HPDE6-E6E7 (cell line): Measurements from ENCODE around the gene C5orf22.
"Not testable (repeated sequence)": the region's sequence is repeated elsewhere in the genome, so short reads cannot be mapped to it uniquely, and the experiment has no call there.

Experiments
- DNase-seq: peaks from one replicate; pipeline ENCODE4 v3.0.0; 2011; ENCODE audit warnings: missing footprints; ENCODE audit errors: extremely low spot score

Gene C5orf22

DNA sequence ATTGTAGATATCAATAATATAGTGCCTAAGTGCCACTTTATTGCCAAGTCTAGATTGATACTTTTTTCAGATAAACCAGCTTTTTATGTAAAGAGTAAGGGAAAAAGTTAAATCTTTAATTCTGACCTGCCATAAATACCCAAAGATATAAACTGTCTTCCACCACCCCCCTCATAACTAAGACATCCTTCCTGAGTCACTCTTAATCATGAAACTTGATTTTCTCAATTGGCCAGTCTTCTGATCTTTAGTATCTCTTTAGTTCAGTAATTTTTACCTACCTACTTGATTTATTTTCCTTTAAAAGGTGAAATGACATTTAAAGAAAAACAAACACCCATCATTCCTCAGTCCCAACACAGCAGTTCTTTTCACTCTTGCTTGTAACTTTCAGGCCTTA, 21.8 kb downstream of the C5orf22 start:
- no peak for DNase-seq

DNA sequence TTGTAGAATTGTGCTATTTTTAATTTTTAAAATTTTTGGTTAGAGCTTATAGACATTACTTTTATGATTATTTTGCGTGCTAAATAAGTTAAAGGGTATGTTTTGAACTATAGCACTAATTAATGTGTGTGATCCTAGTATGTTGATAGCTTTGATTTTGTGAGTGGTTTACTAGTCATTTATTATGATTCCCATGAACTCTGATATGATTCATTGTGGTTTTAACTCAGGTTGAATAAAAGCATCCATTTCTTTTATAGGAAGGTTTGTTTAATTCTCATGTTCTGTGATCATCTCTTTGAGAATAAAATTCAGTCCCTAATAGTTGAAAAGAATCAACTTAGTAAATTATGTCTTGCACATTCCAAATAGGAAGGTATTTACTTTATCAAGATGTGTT, 22.5 kb downstream of the C5orf22 start:
- no peak for DNase-seq

DNA sequence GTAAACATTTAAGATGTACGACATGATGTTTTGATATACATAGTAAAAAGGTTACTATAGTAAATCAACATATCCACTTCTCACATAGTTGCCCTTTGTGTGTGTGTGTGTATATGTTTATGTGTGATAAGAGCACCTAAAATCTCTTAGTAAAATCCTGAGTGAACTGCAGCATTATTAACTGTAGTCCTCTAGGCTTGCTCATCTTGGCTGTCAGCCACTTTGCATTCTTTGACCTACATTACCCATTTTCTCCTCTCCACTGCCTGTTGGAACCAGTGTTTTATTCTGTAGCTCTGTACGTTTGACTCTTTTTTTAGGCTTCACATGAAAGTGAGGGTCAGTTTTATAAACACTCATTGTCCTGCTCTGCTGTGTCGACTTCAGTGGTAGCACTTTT, 24.4 kb downstream of the C5orf22 start:
- no peak for DNase-seq

DNA sequence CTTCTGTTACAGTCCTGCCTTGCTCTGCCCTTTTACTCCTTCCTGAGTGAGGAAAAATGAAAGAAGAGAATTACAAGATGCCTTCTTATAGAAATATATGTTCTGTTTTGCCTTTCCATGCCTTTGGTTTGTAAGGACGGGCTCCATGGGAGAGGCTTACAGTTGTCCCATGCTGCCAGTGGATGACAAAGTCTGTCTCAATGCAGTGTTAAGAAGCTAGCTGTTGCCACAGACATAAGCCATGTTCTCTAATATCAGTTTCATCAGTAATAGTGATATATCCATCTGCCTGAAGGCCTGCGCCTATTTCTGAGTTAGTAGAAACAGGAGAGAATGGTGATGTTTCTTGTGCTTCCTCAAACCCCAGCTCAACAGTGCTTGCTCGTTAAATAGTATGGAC, 27.8 kb downstream of the C5orf22 start:
- DNase-seq = no peak

DNA sequence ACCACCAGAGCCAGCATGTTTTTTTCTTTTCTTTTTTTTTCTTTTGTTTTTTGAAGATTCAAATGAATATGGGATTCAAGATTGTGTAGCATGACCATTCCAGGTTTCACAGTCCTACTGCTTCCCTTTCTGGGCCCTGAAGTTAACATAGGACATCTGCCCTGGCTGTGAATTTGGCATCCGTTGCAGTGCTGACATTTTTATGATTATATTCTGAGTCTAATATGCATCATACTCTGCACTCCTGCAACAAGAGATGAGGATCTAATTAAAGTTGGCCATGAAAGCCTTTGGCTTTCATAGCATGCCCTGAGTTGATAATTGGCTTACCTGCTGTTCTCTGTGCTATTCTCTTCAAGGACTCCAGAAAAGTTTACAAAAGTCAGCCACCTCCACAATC, 29.8 kb downstream of the C5orf22 start:
- no peak for DNase-seq

- no peak for DNase-seq
These were observed 31.1 kb downstream of the C5orf22 start for GRCh38 chr5:31563216-31563615.

DNA sequence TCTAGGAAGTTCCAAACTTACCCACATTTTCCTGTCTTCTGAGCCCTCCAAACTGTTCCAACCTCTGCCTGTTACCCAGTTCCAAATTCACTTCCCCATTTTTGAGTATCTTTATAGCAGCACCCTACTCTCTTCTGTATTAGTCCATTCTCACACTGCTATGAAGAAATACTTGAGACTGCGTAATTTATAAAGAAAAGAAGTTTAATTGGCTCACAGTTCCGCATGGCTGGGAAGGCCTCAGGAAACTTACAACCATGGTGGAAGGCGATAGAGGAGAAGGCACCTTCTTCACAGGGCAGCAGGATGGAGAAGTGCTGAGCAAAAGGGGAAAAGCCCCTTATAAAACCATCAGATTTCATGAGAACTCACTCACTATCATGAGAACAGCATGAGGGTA, 34.3 kb downstream of the C5orf22 start:
- DNase-seq = not testable (repeated sequence)

DNA sequence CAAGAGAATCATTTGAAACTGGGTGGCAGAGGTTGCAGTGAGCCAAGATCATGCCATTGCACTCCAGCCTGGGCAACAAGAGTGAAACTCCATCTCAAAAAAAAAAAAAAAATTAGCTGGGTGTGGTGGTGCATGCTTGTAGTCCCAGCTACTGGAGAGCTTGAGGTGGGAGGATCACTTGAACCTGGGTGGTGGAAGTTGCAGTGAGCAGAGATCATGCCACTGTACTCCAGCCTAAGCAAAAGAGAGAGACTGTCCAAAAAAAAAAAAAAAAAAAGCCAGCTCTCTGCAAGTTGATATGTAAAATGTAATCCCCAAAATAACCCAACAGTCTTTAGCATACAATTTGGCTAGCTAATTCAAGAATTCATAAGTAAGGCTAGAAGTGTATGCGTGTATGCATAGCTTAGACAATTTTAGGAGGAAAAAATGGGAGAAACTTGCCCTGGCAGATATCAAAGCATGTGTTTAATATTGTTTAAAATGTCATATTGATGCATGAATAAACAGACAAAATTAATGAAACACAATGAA, 36.3 kb downstream of the C5orf22 start:
- no peak for DNase-seq

DNA sequence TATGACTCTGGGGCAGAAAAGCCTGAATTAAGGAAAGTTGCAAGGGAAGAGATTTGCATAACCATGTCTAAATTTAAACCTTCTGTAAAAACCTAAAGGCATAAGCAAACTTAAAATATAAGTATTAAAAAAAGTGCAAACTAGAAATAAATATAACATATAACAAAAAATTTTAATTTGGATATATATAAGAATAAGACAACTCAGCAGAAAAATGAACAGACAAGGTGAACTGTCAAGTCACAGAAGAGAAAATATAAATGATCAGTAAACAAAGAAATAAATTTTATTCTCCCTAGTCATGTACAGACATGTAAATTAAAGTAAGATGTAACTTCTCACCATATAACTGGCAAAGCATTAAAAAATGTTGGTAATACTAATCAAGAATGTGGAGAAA, 37.0 kb downstream of the C5orf22 start:
- DNase-seq = no peak

- DNase-seq = no peak
These were observed 41.5 kb downstream of the C5orf22 start for GRCh38 chr5:31573494-31574142.

DNA sequence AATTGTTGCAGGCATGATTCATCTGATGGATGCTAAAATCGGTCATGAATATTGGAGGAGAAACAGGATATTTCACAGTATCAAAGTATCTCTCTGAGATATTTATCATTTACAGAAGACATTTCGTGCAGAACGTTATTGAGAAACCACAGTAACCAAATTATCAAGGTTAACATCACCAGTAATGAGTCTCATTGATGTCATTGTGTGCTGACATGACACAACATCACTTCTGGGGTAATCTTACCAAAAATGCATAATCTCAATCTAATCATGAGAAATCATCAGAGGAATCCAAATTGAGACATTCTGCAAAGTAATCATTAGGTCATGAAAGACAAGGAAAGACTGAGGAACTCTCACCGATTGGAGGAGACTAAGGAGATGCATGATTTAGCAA, 42.7 kb downstream of the C5orf22 start:
- DNase-seq = no peak

- DNase-seq = no peak
These were observed 45.3 kb downstream of the C5orf22 start for GRCh38 chr5:31577438-31577837.

GRCh38 chr5:31579558-31579957, 47.5 kb downstream of the C5orf22 start:
- DNase-seq = no peak

GRCh38 chr5:31581498-31582099, 49.5 kb downstream of the C5orf22 start:
- DNase-seq = no peak

DNA sequence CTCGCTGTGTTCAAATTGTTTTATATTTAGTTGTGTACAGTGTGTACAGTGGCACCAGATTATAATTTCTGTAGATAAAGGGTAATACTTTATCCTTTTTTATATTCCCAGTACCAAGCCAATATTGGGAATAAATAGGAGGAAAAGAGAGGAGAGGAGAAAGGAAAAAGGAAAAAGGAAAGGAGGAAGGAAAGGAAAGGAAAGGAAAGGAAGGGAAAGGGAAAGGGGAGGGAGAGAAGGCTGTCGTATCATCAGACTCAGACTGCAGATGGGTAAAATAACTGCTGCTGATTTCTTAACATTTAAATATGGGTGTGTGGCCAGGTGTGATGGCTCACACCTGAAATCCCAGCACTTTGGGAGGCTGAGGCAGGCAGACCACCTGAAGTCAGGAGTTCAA, 51.0 kb downstream of the C5orf22 start:
- no peak for DNase-seq

GRCh38 chr5:31585166-31585894, 53.2 kb downstream of the C5orf22 start:
- no peak for DNase-seq

DNA sequence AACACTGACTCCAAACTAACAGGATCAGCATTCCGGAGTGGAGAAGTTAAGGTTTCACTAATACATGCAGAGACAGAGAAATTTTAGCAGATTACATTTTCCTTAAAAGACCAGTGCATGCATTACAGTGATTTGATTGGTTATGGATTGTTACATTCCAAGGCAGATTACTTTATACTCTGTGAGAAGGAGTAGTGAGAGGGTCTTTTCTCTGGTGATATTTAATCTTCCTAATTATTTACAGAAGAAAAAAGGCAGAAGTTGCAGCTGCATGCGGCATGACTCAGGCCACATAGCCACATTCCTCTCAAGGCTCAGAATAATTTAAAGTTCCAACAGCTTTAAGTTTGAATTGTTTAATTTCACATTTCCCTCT, 53.8 kb downstream of the C5orf22 start:
- DNase-seq = no peak

- DNase-seq = no peak
These were observed 55.4 kb downstream of the C5orf22 start for GRCh38 chr5:31587546-31587945.

- no peak for DNase-seq
These were observed 61.6 kb downstream of the C5orf22 start for GRCh38 chr5:31593665-31594064.

DNA sequence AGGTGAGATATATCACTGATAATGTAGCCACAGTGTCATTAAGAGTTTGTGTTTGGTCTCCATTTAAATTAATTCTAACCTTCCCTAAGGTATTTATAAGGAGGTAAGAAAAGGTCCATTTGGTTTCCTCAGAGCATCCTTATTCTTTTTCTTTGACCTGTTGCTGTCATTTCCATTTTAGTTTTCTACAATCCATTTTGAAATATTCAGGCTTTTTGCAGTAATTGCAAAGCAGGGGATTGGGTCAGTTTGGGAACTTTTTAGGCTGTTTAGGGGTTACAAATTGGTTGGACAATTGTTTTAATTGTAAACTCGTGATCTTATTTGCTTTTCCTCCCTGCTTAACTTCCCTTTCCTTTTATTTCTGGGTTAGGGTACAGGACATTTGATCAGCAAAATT, 64.3 kb downstream of the C5orf22 start:
- no peak for DNase-seq

DNA sequence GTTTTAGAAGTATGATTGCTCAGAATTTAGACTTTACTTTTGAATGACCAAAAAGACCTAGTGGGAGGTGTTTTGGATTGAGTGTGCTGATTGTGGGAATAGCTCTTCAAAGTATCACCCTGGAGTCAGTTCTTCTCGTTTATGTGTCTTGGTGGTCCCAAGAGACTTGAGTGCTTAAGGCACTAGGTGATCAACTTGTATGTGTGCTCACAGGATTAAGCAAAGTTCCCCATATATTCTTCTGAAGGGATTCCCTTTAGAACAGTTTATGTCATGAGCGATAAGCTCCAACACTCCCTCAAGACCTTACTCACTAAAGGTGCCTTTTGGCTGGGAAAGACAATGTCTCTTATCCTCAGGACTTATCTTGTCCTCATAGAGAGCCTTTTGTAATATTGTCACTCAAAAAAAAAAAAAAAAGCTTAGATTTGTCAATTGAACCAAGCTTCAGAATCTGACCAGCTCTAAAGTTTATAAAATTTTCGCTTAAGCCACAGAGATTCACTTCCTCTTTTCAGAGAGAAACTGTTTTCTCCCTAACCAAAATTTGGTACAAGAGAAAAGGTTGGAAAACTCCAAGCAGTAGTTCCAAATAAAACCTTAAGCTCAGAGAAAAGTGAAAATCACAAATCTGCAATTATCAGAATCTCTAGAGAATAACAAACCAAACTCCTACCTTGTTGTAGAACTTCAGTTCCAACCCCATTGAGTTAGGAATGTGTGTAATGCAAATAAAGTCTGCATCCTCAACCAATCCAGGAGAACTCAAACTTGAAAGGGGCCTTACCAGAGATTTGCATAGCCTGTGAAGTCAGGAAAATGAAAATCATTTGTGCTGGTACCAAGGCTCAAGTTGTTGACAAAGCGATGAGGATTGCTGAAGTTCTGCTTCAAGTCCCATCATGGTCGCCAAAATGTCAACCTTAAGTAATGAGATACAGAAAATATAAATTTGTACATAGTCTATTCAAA, 66.8 kb downstream of the C5orf22 start:
- DNase-seq = no peak

DNA sequence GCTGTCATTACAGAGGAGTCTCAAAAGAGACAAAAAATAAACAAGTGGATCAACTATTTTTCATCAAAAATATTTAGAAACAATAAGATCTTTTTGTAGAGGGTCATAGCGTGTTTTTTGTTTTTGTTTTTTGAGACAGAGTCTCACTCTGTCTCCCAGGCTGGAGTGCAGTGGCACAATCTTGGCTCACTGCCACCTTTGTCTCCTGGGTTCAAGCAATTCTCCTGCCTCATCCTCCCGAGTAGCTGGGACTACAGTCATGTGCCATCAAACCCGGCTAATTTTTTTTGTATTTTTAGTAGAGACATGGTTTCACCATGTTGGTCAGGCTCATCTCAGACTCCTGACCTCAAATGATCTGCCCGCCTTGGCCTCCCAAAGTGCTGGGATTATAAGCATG, 70.2 kb downstream of the C5orf22 start:
- DNase-seq = not testable (repeated sequence)
